Stimulated activated CD4-positive, alpha-beta T cell treated with anti-CD3 and anti-CD28 coated beads, Interleukin-12 subunit alpha, Interleukin-12 subunit beta, amount 100 ng/mL, for 4 hours (primary cell): ENCODE measurements around the gene AGER.

Experiments used
- DNase-seq: peaks from one replicate; pipeline ENCODE4 v3.0.0-alpha.2; 2020

Gene AGER

GRCh38 chr6:32185681-32186131, 1.7 kb upstream of the AGER start:
- DNase-seq, result peak; percentile 51

- no peak for DNase-seq
Measured at GRCh38 chr6:32183483-32184083, 470 bp downstream of the AGER start.

GRCh38 chr6:32183030-32183429, 1.0 kb downstream of the AGER start:
- no peak for DNase-seq

GRCh38 chr6:32182555-32182981, 1.5 kb downstream of the AGER start:
- DNase-seq, result no peak

- DNase-seq, result no peak
Measured at GRCh38 chr6:32181915-32182529, 2.0 kb downstream of the AGER start.

GRCh38 chr6:32181148-32181702, 2.8 kb downstream of the AGER start:
- no peak for DNase-seq

- DNase-seq, result no peak
Measured at GRCh38 chr6:32179766-32180405, 4.2 kb downstream of the AGER start.

- DNase-seq, result no peak
Measured at GRCh38 chr6:32178547-32179440, 5.3 kb downstream of the AGER start.

GRCh38 chr6:32177788-32178546, 6.1 kb downstream of the AGER start, which contains the start of gene RNF5:
RNF5 (plus strand) TSS chr6:32178405; CDS start chr6:32178512, 107 bp downstream.
- DNase-seq, result peak; percentile 82

GRCh38 chr6:32177183-32177787, 6.8 kb downstream of the AGER start:
- no peak for DNase-seq

GRCh38 chr6:32176476-32177182, 7.4 kb downstream of the AGER start:
- no peak for DNase-seq

- peak; percentile 98 for DNase-seq
Measured at GRCh38 chr6:32175711-32176475, 8.2 kb downstream of the AGER start, which contains the start of gene AGPAT1. AGPAT1 (minus strand) TSS chr6:32176084; CDS start chr6:32171496, 4,588 bp downstream.

- no peak for DNase-seq
Measured at GRCh38 chr6:32175322-32175710, 8.7 kb downstream of the AGER start.

- no peak for DNase-seq
Measured at GRCh38 chr6:32174416-32174815, 9.6 kb downstream of the AGER start.

- no peak for DNase-seq
Measured at GRCh38 chr6:32173051-32173727, 10.9 kb downstream of the AGER start.

- no peak for DNase-seq
Measured at GRCh38 chr6:32171234-32171633, 12.8 kb downstream of the AGER start.

- DNase-seq, result no peak
Measured at GRCh38 chr6:32170294-32170693, 13.8 kb downstream of the AGER start.

- no peak for DNase-seq
Measured at GRCh38 chr6:32168807-32169591, 15.1 kb downstream of the AGER start.

- no peak for DNase-seq
Measured at GRCh38 chr6:32168350-32168749, 15.7 kb downstream of the AGER start.
